SK-N-SH (cell line): Measurements from ENCODE around the gene EDDM13. TPM values are rescaled to one million over a fixed set of nuclear protein-coding genes. Genes with fewer than 3 reads are reported as not detected.

Experiments
- CTCF ChIA-PET: fragments of 300-600, 350-600 bp; formaldehyde crosslinking; extraction: SDS; loops from one replicate; lab custom pipeline; 2021; lab: Yijun Ruan, JAX
- POLR2A ChIA-PET: fragments of 350-600 bp; sonication (Branson Sonifier 250); formaldehyde crosslinking; extraction: SDS; loops from one replicate; lab custom pipeline; 2020; ENCODE audit warnings: antibody characterized with exemption, inconsistent platforms; lab: Yijun Ruan, JAX
- DNase-seq: peaks from one replicate; pipeline ENCODE4 v3.0.0; 2012
- H2AFZ ChIP-seq: fragments of 200-600 bp; sonication (generic); 2 replicates; pipeline ENCODE4 v1.8.1; 2016; ENCODE audit warnings: antibody characterized with exemption, mild to moderate bottlenecking, low read depth
- H3F3A ChIP-seq: fragments of 200-600 bp; sonication (generic); replicated peaks from 2 replicates; pipeline ENCODE3; 2016; ENCODE audit warnings: antibody characterized with exemption, mild to moderate bottlenecking; ENCODE audit not compliant: insufficient read depth
- H3K27ac ChIP-seq, 2 experiments: fragments of 200-500 bp in 1 of 2; fragments of 200-600 bp in 1 of 2; sonication (Bioruptor generic) in 1 of 2; sonication (generic), shearing (Covaris generic) in 1 of 2; 2 replicates each; pipeline versions ENCODE4 v1.5.1 to v1.6.1; 2014 to 2016; ENCODE audit warnings: low read depth in 2 of 2, inconsistent platforms in 1 of 2, low read length in 1 of 2, mild to moderate bottlenecking in 1 of 2, mixed read lengths in 1 of 2
- H3K27me3 ChIP-seq: fragments of 200-600 bp; sonication (generic), shearing (Covaris generic); 2 replicates; pipeline ENCODE4 v1.6.1; 2016; ENCODE audit warnings: mixed run types; ENCODE audit not compliant: insufficient read depth
- H3K36me3 ChIP-seq, 2 experiments: fragments of 200-500 bp in 1 of 2; fragments of 200-600 bp in 1 of 2; sonication (Bioruptor generic) in 1 of 2; sonication (generic) in 1 of 2; replicated peaks in 1 of 2; 2 replicates each; pipeline versions ENCODE3 to v1.5.1; 2014 to 2016; ENCODE audit warnings: low read length in 1 of 2, mild to moderate bottlenecking in 1 of 2; ENCODE audit not compliant: insufficient read depth in 2 of 2, control insufficient read depth in 1 of 2
- H3K4me1 ChIP-seq, 2 experiments: fragments of 200-500 bp in 1 of 2; fragments of 200-600 bp in 1 of 2; sonication (Bioruptor generic) in 1 of 2; sonication (generic), shearing (Covaris generic) in 1 of 2; 2 replicates each; pipeline versions ENCODE4 v1.5.1 to v1.6.1; 2014 to 2016; ENCODE audit warnings: low read depth in 1 of 2, low read length in 1 of 2, mixed run types in 1 of 2; ENCODE audit not compliant: insufficient read depth in 2 of 2, control insufficient read depth in 1 of 2
- H3K4me2 ChIP-seq: fragments of 200-600 bp; sonication (generic), shearing (Covaris generic); 2 replicates; pipeline ENCODE4 v1.6.1; 2017; ENCODE audit warnings: mixed run types
- H3K4me3 ChIP-seq, 2 experiments: fragments of 200-500 bp in 1 of 2; fragments of 200-600 bp in 1 of 2; sonication (Bioruptor generic) in 1 of 2; sonication (generic), shearing (Covaris generic) in 1 of 2; 2 replicates each; pipeline versions ENCODE4 v1.5.1 to v1.8.1; 2014 to 2016; ENCODE audit warnings: low read depth in 2 of 2, inconsistent platforms in 1 of 2, low read length in 1 of 2, mild to moderate bottlenecking in 1 of 2, mixed read lengths in 1 of 2, moderate library complexity in 1 of 2
- H3K79me2 ChIP-seq: fragments of 200-600 bp; sonication (generic); 2 replicates; pipeline ENCODE4 v1.8.1; 2017; ENCODE audit warnings: mild to moderate bottlenecking; ENCODE audit not compliant: insufficient read depth
- H3K9ac ChIP-seq: fragments of 200-600 bp; sonication (generic); 2 replicates; pipeline ENCODE4 v1.6.1; 2017; ENCODE audit warnings: mixed run types
- H3K9me2 ChIP-seq: fragments of 200-600 bp; sonication (generic); 2 replicates; pipeline ENCODE4 v1.6.1; 2017; ENCODE audit warnings: mixed run types
- H3K9me3 ChIP-seq: fragments of 200-600 bp; sonication (generic); 2 replicates; pipeline ENCODE4 v1.6.1; 2017; ENCODE audit warnings: mixed run types, mild to moderate bottlenecking, moderate library complexity
- H4K20me1 ChIP-seq: fragments of 200-600 bp; sonication (generic); 2 replicates; pipeline ENCODE4 v1.6.1; 2017; ENCODE audit warnings: mild to moderate bottlenecking, mixed run types; ENCODE audit not compliant: insufficient read depth
- CHD2 ChIP-seq: fragments of 150-350 bp; IDR thresholded peaks from 2 replicates; pipeline ENCODE4 v1.6.1; 2018; ENCODE audit warnings: low read length; ENCODE audit not compliant: partially characterized antibody
- ELF1 ChIP-seq: IDR thresholded peaks from 2 replicates; pipeline ENCODE4 v1.4.0; 2012
- GABPA ChIP-seq: IDR thresholded peaks from 2 replicates; pipeline ENCODE4 v1.4.0; 2012; ENCODE audit warnings: low read depth, mild to moderate bottlenecking
- JUND ChIP-seq: IDR thresholded peaks from 2 replicates; pipeline ENCODE4 v1.4.0; 2012
- MXI1 ChIP-seq: IDR thresholded peaks from 2 replicates; pipeline ENCODE4 v1.6.1; 2012; ENCODE audit warnings: mild to moderate bottlenecking, low read depth, low read length, improper control_type of control experiment
- NRF1 ChIP-seq: IDR thresholded peaks from 2 replicates; pipeline ENCODE4 v1.6.1; 2012; ENCODE audit warnings: low read depth, mild to moderate bottlenecking, low read length
- POLR2AphosphoS5 ChIP-seq: IDR thresholded peaks from 2 replicates; pipeline ENCODE4 v1.6.1; 2012; ENCODE audit warnings: low read depth, low read length
- RFX5 ChIP-seq: IDR thresholded peaks from 2 replicates; pipeline ENCODE4 v1.6.1; 2012; ENCODE audit warnings: mild to moderate bottlenecking, improper control_type of control experiment, low read length
- SIN3A ChIP-seq: IDR thresholded peaks from 2 replicates; pipeline ENCODE4 v1.6.1; 2012; ENCODE audit warnings: low read depth, mild to moderate bottlenecking, low read length, moderate library complexity, borderline replicate concordance
- SMC3 ChIP-seq: IDR thresholded peaks from 2 replicates; pipeline ENCODE4 v1.6.1; 2012; ENCODE audit warnings: low read depth, low read length, improper control_type of control experiment
- TAF1 ChIP-seq: IDR thresholded peaks from 2 replicates; pipeline ENCODE4 v1.6.1; 2012; ENCODE audit warnings: low read depth, mild to moderate bottlenecking, low read length, moderate library complexity, borderline replicate concordance
- WGBS: methylation state at CpG from one replicate; pipeline ENCODE4 v1.1.6; 2017; ENCODE audit warnings: low lambda C conversion rate; 5-methylcytosine and 5-hydroxymethylcytosine counted together
- polyA plus RNA-seq, 3 experiments: library from polyadenylated mRNA; depleted of rRNA; stranded (reverse); fragments of >200 nt; gene quantifications; 2 replicates each; pipeline ENCODE4 v1.2.3, GENCODE V29; 2012
- TF ChIP-seq, protein P1 (sequence below): fragments of 150-350 bp; IDR thresholded peaks from 2 replicates; pipeline ENCODE4 v1.6.1; 2016; ENCODE audit warnings: mild to moderate bottlenecking, low read depth, low read length
- TF ChIP-seq, protein P2 (sequence below): IDR thresholded peaks from 2 replicates; pipeline ENCODE4 v1.4.0; 2012; ENCODE audit warnings: low read depth
- TF ChIP-seq, protein P3 (sequence below): IDR thresholded peaks from 2 replicates; pipeline ENCODE4 v1.6.1; 2012; ENCODE audit warnings: mild to moderate bottlenecking, low read depth, low read length, moderate library complexity

Gene EDDM13
- polyA plus RNA-seq, 1 of the 3 experiments (the other 2 are of a cell fraction) = not detected

DNA sequence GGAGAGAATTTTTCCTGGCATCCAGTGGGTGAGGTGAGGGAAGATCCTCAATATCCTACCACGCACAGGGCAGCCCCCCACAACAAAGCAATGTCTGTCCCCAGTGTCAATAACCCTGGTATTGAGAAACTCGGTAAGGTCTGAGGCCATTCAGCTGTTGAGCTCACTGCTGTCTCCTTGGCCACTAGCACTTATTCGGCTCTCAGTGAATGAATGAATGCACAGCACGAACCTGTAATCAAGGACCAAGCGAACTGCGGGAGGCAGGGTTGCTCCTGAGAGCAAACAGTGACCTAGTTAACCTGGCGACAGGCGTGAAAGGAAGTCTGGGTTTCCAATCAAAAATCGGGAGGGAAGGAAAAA, 41.5 kb downstream of the EDDM13 start:
- CTCF ChIA-PET = interaction anchor here (0.6 to 7.1 kb wide), 3 partner anchors 20 to 236 kb away, joined by 3 to 42 read pairs (median 14); no protein-coding TSS in a partner anchor
- POLR2A ChIA-PET = interaction anchor here (0.6 kb wide), 1 partner anchor 53 kb away, joined by 4 read pairs; no protein-coding TSS in a partner anchor
- Histone ChIP-seq H3K4me3 (peak overlapping the region; percentile 77 to 89), H4K20me1 (no peaks in the 10 kb centered on the region), H3K4me1 (peaks cover 0 to 13% of the 10 kb centered on the region in 2 experiments; a peak in 2 of 4 replicates), H3K27me3 (no peaks in the 10 kb centered on the region), H3K9ac (peak overlapping the region; percentile 94), H3K79me2 (peaks cover 8% of the 10 kb centered on the region), H3F3A (peaks cover 4% of the 10 kb centered on the region), H3K9me2 (no peaks in the 10 kb centered on the region), H2AFZ (peak overlapping the region; percentile 98), H3K9me3 (no peaks in the 10 kb centered on the region), H3K4me2 (peak overlapping the region; percentile 87), H3K27ac (peak overlapping the region; percentile 95 to 99), H3K36me3 (peaks cover 18 to 22% of the 10 kb centered on the region in 2 experiments)
- TF ChIP-seq RFX5 (no peak), CHD2 (peak; percentile 10)
- 2% methylated on average over 9 of the region's 9 CpGs for WGBS
- DNase-seq = no peak

DNA sequence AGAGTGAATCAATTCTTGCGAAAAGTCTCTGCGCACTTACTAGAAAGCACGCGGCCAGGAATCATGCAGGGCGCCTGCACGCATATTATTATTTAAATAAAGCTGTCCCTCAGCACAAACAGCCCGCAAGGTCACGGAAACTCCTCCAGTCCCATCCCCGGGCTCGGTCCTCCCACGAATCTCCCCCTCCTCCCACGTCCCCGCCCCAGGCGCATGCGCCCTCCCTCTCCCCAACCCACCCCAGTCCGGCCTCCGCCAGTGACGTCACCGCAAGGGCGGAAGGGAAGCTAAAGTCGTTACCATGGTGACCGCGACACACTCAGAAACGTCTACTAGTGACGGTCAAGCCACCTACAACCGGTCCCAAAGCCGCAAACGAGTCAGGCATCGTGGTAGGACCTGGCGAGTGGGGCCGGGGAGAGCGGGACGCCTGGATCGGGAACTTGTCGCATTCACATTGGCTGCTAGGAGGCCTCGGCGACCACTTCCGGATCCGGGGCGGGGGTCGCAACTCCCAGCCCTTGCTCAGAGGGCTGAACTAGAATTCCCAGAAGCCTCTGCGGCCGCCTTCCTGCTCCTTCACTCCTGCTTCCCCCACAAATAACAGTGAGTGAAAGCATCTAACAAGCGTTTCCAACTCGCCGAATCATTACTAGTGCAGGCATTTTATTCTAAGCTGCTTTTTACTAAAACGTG, 42.0 kb downstream of the EDDM13 start, which contains the start of gene ZSCAN5A:
ZSCAN5A (minus strand) TSS at position 459 of the 696 bp plus-strand sequence. CDS start 89,793 bp downstream, outside the sequence.
- Histone ChIP-seq H3K9me2 (no peaks in the 10 kb centered on the region), H3F3A (peaks cover 4% of the 10 kb centered on the region), H4K20me1 (no peaks in the 10 kb centered on the region), H3K36me3 (peaks cover 16 to 19% of the 10 kb centered on the region in 2 experiments), H3K27ac (peak within 1 kb of the TSS; percentile 95 to 99), H3K4me2 (peak within 1 kb of the TSS; percentile 87), H3K4me1 (peaks cover 0 to 13% of the 10 kb centered on the region in 2 experiments; a peak in 2 of 4 replicates), H3K79me2 (peaks cover 8% of the 10 kb centered on the region), H3K4me3 (peak within 1 kb of the TSS; percentile 77 to 89)
- 2% methylated on average over 23 of the region's 47 CpGs for WGBS
- POLR2A ChIA-PET = interaction anchor here (0.6 kb wide), 2 partner anchors 13 to 54 kb away, joined by 3 to 4 read pairs; no protein-coding TSS in a partner anchor
- peak; percentile 96 for DNase-seq
- TF ChIP-seq, protein P1, sequence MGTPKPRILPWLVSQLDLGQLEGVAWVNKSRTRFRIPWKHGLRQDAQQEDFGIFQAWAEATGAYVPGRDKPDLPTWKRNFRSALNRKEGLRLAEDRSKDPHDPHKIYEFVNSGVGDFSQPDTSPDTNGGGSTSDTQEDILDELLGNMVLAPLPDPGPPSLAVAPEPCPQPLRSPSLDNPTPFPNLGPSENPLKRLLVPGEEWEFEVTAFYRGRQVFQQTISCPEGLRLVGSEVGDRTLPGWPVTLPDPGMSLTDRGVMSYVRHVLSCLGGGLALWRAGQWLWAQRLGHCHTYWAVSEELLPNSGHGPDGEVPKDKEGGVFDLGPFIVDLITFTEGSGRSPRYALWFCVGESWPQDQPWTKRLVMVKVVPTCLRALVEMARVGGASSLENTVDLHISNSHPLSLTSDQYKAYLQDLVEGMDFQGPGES = no peak
- peak; percentile 83 for TF ChIP-seq POLR2AphosphoS5
- TF ChIP-seq, protein P2, sequence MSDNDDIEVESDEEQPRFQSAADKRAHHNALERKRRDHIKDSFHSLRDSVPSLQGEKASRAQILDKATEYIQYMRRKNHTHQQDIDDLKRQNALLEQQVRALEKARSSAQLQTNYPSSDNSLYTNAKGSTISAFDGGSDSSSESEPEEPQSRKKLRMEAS = peak; percentile 29
- peak; percentile 60; the same call in 1 of the 2 replicates for TF ChIP-seq TAF1
- TF ChIP-seq SIN3A = peak; percentile 57; the same call in 1 of the 2 replicates
- no peak for TF ChIP-seq SMC3
- peak; percentile 47; the same call in 1 of the 2 replicates for TF ChIP-seq RFX5
- peak; percentile 80 for TF ChIP-seq MXI1
- TF ChIP-seq CHD2 = peak; percentile 22
- TF ChIP-seq ELF1 = peak; percentile 75; the same call in 1 of the 2 replicates
- no peak for TF ChIP-seq JUND
- TF ChIP-seq, protein P3, sequence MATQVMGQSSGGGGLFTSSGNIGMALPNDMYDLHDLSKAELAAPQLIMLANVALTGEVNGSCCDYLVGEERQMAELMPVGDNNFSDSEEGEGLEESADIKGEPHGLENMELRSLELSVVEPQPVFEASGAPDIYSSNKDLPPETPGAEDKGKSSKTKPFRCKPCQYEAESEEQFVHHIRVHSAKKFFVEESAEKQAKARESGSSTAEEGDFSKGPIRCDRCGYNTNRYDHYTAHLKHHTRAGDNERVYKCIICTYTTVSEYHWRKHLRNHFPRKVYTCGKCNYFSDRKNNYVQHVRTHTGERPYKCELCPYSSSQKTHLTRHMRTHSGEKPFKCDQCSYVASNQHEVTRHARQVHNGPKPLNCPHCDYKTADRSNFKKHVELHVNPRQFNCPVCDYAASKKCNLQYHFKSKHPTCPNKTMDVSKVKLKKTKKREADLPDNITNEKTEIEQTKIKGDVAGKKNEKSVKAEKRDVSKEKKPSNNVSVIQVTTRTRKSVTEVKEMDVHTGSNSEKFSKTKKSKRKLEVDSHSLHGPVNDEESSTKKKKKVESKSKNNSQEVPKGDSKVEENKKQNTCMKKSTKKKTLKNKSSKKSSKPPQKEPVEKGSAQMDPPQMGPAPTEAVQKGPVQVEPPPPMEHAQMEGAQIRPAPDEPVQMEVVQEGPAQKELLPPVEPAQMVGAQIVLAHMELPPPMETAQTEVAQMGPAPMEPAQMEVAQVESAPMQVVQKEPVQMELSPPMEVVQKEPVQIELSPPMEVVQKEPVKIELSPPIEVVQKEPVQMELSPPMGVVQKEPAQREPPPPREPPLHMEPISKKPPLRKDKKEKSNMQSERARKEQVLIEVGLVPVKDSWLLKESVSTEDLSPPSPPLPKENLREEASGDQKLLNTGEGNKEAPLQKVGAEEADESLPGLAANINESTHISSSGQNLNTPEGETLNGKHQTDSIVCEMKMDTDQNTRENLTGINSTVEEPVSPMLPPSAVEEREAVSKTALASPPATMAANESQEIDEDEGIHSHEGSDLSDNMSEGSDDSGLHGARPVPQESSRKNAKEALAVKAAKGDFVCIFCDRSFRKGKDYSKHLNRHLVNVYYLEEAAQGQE = 0 out of 2 replicates have a peak, but pooled peaks have one; percentile 17
- TF ChIP-seq NRF1 = peak; percentile 73
- TF ChIP-seq GABPA = peak; percentile 97
- TF ChIP-seq, all 33 proteins: peak for 11
- CTCF ChIA-PET = interaction anchor here (0.7 to 7.1 kb wide), 3 partner anchors 19 to 62 kb away, joined by 4 to 42 read pairs (median 14); no protein-coding TSS in a partner anchor
- Histone ChIP-seq H3K9ac (peak within 1 kb of the TSS; percentile 94), H3K27me3 (no peaks in the 10 kb centered on the region), H2AFZ (peak within 1 kb of the TSS; percentile 98), H3K9me3 (no peaks in the 10 kb centered on the region)
